HG03025 (cell line): Measurements from ENCODE around the gene CENPN.

Source experiments
- ATAC-seq: cut with Tn5 transposase; IDR thresholded peaks from one replicate; pipeline ENCODE4 v1.9.1; 2021; ENCODE audit warnings: mild to moderate bottlenecking, moderate library complexity; ENCODE audit not compliant: unreplicated experiment, low FRiP score

The CENPN gene

GRCh38 chr16:80990978-80991377 is 16.0 kb upstream of the CENPN start:
- ATAC-seq = no peak

- no peak for ATAC-seq
Observed at GRCh38 chr16:80991792-80992430, 15.1 kb upstream of the CENPN start.

- no peak for ATAC-seq
Observed at GRCh38 chr16:80992676-80993293, 14.2 kb upstream of the CENPN start.

GRCh38 chr16:80993307-80993706 is 13.7 kb upstream of the CENPN start:
- no peak for ATAC-seq

GRCh38 chr16:80993834-80994233 is 13.2 kb upstream of the CENPN start:
- no peak for ATAC-seq

- no peak for ATAC-seq
Observed at GRCh38 chr16:80994451-80994850, 12.6 kb upstream of the CENPN start.

- no peak for ATAC-seq
Observed at GRCh38 chr16:80996688-80997138, 10.3 kb upstream of the CENPN start.

- no peak for ATAC-seq
Observed at GRCh38 chr16:80997139-80997798, 9.7 kb upstream of the CENPN start.

GRCh38 chr16:80997964-80998620 is 8.9 kb upstream of the CENPN start:
- ATAC-seq = no peak

GRCh38 chr16:81000873-81001272 is 6.1 kb upstream of the CENPN start:
- no peak for ATAC-seq

GRCh38 chr16:81001330-81001729 is 5.7 kb upstream of the CENPN start:
- no peak for ATAC-seq

- no peak for ATAC-seq
Observed at GRCh38 chr16:81003064-81003463, 4.0 kb upstream of the CENPN start.

- no peak for ATAC-seq
Observed at GRCh38 chr16:81003610-81004460, 3.2 kb upstream of the CENPN start.

- no peak for ATAC-seq
Observed at GRCh38 chr16:81004646-81005353, 2.2 kb upstream of the CENPN start.

GRCh38 chr16:81005610-81006161 is 1.3 kb upstream of the CENPN start:
- no peak for ATAC-seq

- ATAC-seq = peak; percentile 31
Observed at GRCh38 chr16:81006211-81006812, 702 bp upstream of the CENPN start.

- ATAC-seq = no peak
Observed at GRCh38 chr16:81008505-81008789, 1.4 kb downstream of the CENPN start.

GRCh38 chr16:81012974-81013373 is 6.0 kb downstream of the CENPN start:
- ATAC-seq = no peak

- ATAC-seq = peak; percentile 56
Observed at GRCh38 chr16:81014672-81015071, 7.7 kb downstream of the CENPN start.
